Measurements from ENCODE around the gene ZNF205.
A peak's percentile ranks its signal among the peaks of the same experiment; 100 is the strongest.

- TF ChIP-seq YY1 (IDR thresholded peaks at IDR 0.05; ENCODE audit: low read depth, low read length) (peak; percentile 91), RBBP5 (conservative IDR thresholded peaks at IDR 0.05) (no peak), ZNF24 (IDR thresholded peaks at IDR 0.05) (no peak), CTCF (IDR thresholded peaks at IDR 0.05 in 2 of 3, conservative IDR thresholded peaks at IDR 0.05 in 1 of 3; ENCODE audit: control insufficient read depth in 2 of 3, extremely low read depth in 1 of 3, insufficient read depth in 1 of 3, low read depth in 3 of 3, low read length in 3 of 3) (peak; percentile 16 to 43 (median 30); a peak in 4 of 6 replicates), EED (IDR thresholded peaks at IDR 0.05; ENCODE audit: low read depth) (no peak), RFX5 (IDR thresholded peaks at IDR 0.05; ENCODE audit: low read depth, low read length) (0 out of 2 replicates have a peak, but pooled peaks have one; percentile 42)
These were observed 11.8 kb downstream of the ZNF205 start for GRCh38 chr16:3123986-3124886.

All from GM12878 (cell line).